DOHH2 (cell line): Measurements from ENCODE around the gene RNF212.

ENCODE experiments used
- H3F3A ChIP-seq: fragments of 200-600 bp; sonication (generic), shearing (Covaris generic); 2 replicates; pipeline ENCODE4 v1.6.0; 2016; ENCODE audit warnings: antibody characterized with exemption, mild to moderate bottlenecking; ENCODE audit not compliant: control insufficient read depth, insufficient read depth
- H3K27ac ChIP-seq: fragments of 200-600 bp; sonication (generic); 2 replicates; pipeline ENCODE4 v1.5.1; 2014; ENCODE audit warnings: low read depth, mild to moderate bottlenecking, low read length, moderate library complexity
- H3K27me3 ChIP-seq: fragments of 200-600 bp; sonication (generic); 2 replicates; pipeline ENCODE4 v1.6.1; 2014; ENCODE audit warnings: mild to moderate bottlenecking, low read length, mixed read lengths; ENCODE audit not compliant: control insufficient read depth
- H3K36me3 ChIP-seq: fragments of 200-600 bp; sonication (generic); 2 replicates; pipeline ENCODE4 v1.6.1; 2014; ENCODE audit warnings: mild to moderate bottlenecking, low read length, moderate library complexity, mixed read lengths; ENCODE audit not compliant: control insufficient read depth
- H3K4me1 ChIP-seq: fragments of 200-600 bp; sonication (generic); 2 replicates; pipeline ENCODE4 v1.6.1; 2014; ENCODE audit warnings: mild to moderate bottlenecking, low read length, mixed read lengths; ENCODE audit not compliant: control insufficient read depth
- H3K4me2 ChIP-seq: fragments of 200-600 bp; sonication (generic); 2 replicates; pipeline ENCODE4 v1.6.0; 2014; ENCODE audit warnings: mild to moderate bottlenecking, low read length, moderate library complexity
- H3K4me3 ChIP-seq: fragments of 200-600 bp; sonication (generic); 2 replicates; pipeline ENCODE4 v1.5.1; 2014; ENCODE audit warnings: mild to moderate bottlenecking, low read length, mixed read lengths
- H3K79me2 ChIP-seq: fragments of 200-600 bp; sonication (generic); 2 replicates; pipeline ENCODE4 v1.6.1; 2014; ENCODE audit warnings: mild to moderate bottlenecking, low read length, mixed read lengths; ENCODE audit not compliant: control insufficient read depth
- H3K9me2 ChIP-seq: fragments of 200-600 bp; sonication (generic); replicated peaks from 2 replicates; pipeline ENCODE4 v1.6.1; 2014; ENCODE audit warnings: mild to moderate bottlenecking, low read length, mixed read lengths; ENCODE audit not compliant: control insufficient read depth
- H3K9me3 ChIP-seq: fragments of 200-600 bp; sonication (generic); 2 replicates; pipeline ENCODE4 v1.6.1; 2014; ENCODE audit warnings: antibody characterized with exemption, low read length, mixed read lengths; ENCODE audit not compliant: control insufficient read depth, insufficient read depth
- H4K20me1 ChIP-seq: fragments of 200-600 bp; sonication (generic); 2 replicates; pipeline ENCODE4 v1.6.0; 2014; ENCODE audit warnings: low read depth, mild to moderate bottlenecking, antibody characterized with exemption, low read length, moderate library complexity; ENCODE audit not compliant: control insufficient read depth, insufficient read depth
- EZH2phosphoT487 ChIP-seq: fragments of 200-600 bp; sonication (generic); IDR thresholded peaks from 2 replicates; pipeline ENCODE4 v1.6.1; 2017; ENCODE audit warnings: borderline replicate concordance, mild to moderate bottlenecking, antibody characterized with exemption, low read length, moderate library complexity, mixed read lengths
- TF ChIP-seq, protein P1 (sequence below): fragments of 200-600 bp; sonication (generic); IDR thresholded peaks from one replicate; pipeline ENCODE4 v1.5.1; 2014; ENCODE audit warnings: antibody characterized with exemption, mild to moderate bottlenecking, low read depth, low read length; ENCODE audit not compliant: poor library complexity, severe bottlenecking

The RNF212 gene

GRCh38 chr4:1087371-1087770, 26.0 kb downstream of the RNF212 start:
- Histone ChIP-seq H3F3A (no peaks in the 10 kb centered on the region), H3K79me2 (no peaks in the 10 kb centered on the region), H3K27me3 (no peaks in the 10 kb centered on the region; the same call in 1 of the 2 replicates), H3K4me2 (no peak overlapping the region), H4K20me1 (no peaks in the 10 kb centered on the region), H3K4me3 (no peak overlapping the region), H3K27ac (no peak overlapping the region), H3K4me1 (no peaks in the 10 kb centered on the region), H3K9me2 (no peaks in the 10 kb centered on the region), H3K9me3 (peaks cover 18% of the 10 kb centered on the region; the same call in 1 of the 2 replicates), H3K36me3 (no peaks in the 10 kb centered on the region)
- TF ChIP-seq EZH2phosphoT487: no peak
- TF ChIP-seq, protein P1, sequence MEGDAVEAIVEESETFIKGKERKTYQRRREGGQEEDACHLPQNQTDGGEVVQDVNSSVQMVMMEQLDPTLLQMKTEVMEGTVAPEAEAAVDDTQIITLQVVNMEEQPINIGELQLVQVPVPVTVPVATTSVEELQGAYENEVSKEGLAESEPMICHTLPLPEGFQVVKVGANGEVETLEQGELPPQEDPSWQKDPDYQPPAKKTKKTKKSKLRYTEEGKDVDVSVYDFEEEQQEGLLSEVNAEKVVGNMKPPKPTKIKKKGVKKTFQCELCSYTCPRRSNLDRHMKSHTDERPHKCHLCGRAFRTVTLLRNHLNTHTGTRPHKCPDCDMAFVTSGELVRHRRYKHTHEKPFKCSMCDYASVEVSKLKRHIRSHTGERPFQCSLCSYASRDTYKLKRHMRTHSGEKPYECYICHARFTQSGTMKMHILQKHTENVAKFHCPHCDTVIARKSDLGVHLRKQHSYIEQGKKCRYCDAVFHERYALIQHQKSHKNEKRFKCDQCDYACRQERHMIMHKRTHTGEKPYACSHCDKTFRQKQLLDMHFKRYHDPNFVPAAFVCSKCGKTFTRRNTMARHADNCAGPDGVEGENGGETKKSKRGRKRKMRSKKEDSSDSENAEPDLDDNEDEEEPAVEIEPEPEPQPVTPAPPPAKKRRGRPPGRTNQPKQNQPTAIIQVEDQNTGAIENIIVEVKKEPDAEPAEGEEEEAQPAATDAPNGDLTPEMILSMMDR: no peak

DNA sequence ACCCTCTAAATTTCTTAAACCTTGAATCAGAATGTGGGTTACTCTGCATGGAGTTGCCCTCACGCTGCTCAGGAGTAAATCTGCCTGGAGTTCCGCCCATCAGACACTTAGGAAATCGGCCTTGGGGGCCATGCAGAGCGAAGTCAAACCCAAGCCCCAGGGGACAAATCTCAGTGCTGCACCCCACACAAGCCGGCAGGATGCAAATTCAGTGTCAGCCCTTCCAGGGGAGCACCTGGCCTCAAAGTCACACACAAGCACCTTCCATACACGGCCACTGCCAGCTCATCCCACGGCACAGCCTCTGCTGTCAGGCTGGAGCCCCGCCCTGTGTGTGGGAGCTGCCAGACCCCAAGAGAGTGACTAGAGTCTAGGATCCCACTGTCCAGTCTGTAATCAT, 27.4 kb downstream of the RNF212 start:
- Histone ChIP-seq H3K4me2 (no peak overlapping the region), H3K27ac (no peak overlapping the region), H3K79me2 (no peaks in the 10 kb centered on the region), H4K20me1 (no peaks in the 10 kb centered on the region), H3F3A (no peaks in the 10 kb centered on the region), H3K4me1 (no peaks in the 10 kb centered on the region; the same call in 1 of the 2 replicates), H3K27me3 (peaks cover 7% of the 10 kb centered on the region; the same call in 1 of the 2 replicates), H3K9me2 (no peaks in the 10 kb centered on the region), H3K9me3 (peaks cover 18% of the 10 kb centered on the region; the same call in 1 of the 2 replicates), H3K36me3 (no peaks in the 10 kb centered on the region), H3K4me3 (no peak overlapping the region)
- TF ChIP-seq, protein P1: no peak
- TF ChIP-seq EZH2phosphoT487: no peak

DNA sequence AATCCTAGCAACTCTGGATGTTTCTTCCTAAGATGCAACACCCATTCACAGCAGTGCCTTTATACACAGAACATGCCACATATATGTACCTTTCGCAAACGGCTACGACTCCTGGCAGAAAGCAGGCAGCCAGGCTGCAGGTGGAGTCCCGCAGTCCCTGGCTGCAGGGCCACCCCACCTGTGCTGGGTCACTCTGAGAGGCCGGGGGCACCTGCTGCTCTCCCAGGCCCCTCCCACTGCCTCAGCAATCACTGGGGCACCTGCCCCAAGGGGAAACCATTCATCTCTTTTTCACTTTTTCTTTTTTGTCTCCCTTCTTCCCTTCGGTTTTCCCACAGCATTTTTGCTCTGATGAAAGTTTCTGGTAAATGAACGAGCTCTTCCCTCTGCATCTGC, 28.0 kb downstream of the RNF212 start:
- Histone ChIP-seq H3K9me3 (peaks cover 18% of the 10 kb centered on the region; the same call in 1 of the 2 replicates), H3K27me3 (peaks cover 7% of the 10 kb centered on the region; the same call in 1 of the 2 replicates), H3K36me3 (no peaks in the 10 kb centered on the region), H3K27ac (no peak overlapping the region), H3K79me2 (no peaks in the 10 kb centered on the region), H4K20me1 (no peaks in the 10 kb centered on the region), H3K4me1 (no peaks in the 10 kb centered on the region; the same call in 1 of the 2 replicates), H3K4me2 (no peak overlapping the region), H3F3A (no peaks in the 10 kb centered on the region), H3K4me3 (no peak overlapping the region), H3K9me2 (no peaks in the 10 kb centered on the region)
- TF ChIP-seq EZH2phosphoT487: no peak
- TF ChIP-seq, protein P1: no peak
